ENCODE measurements around the gene ZNF362.

Gene ZNF362

GRCh38 chr1:33246171-33246570, 10.1 kb upstream of the ZNF362 start:
- no peak for DNase-seq

GRCh38 chr1:33247545-33247944, 8.7 kb upstream of the ZNF362 start:
- no peak for DNase-seq

- DNase-seq = no peak
These were observed 8.0 kb upstream of the ZNF362 start for GRCh38 chr1:33248244-33248643.

GRCh38 chr1:33249422-33249821, 6.9 kb upstream of the ZNF362 start:
- DNase-seq = no peak

GRCh38 chr1:33250217-33250616, 6.1 kb upstream of the ZNF362 start:
- DNase-seq = no peak

GRCh38 chr1:33250724-33251123, 5.6 kb upstream of the ZNF362 start:
- DNase-seq = no peak

- DNase-seq = no peak
These were observed 1.8 kb upstream of the ZNF362 start for GRCh38 chr1:33254491-33254890.

- DNase-seq = peak; percentile 59 to 80 (median 72)
These were observed 708 bp upstream of the ZNF362 start for GRCh38 chr1:33255347-33256220.

GRCh38 chr1:33256221-33256470, 146 bp upstream of the ZNF362 start:
- no peak for DNase-seq

GRCh38 chr1:33257207-33257771, 997 bp downstream of the ZNF362 start:
- no peak for DNase-seq

GRCh38 chr1:33257772-33258712, 1.8 kb downstream of the ZNF362 start:
- no peak for DNase-seq

GRCh38 chr1:33258788-33259274, 2.5 kb downstream of the ZNF362 start:
- DNase-seq = no peak

- DNase-seq = no peak
These were observed 3.6 kb downstream of the ZNF362 start for GRCh38 chr1:33259879-33260278.

- DNase-seq = no peak
These were observed 4.1 kb downstream of the ZNF362 start for GRCh38 chr1:33260439-33260838.

- no peak for DNase-seq
These were observed 5.1 kb downstream of the ZNF362 start for GRCh38 chr1:33261344-33261743.

- DNase-seq = no peak
These were observed 7.7 kb downstream of the ZNF362 start for GRCh38 chr1:33263890-33264504.

GRCh38 chr1:33265780-33266605, 9.7 kb downstream of the ZNF362 start:
- DNase-seq = no peak

GRCh38 chr1:33266766-33267165, 10.5 kb downstream of the ZNF362 start:
- DNase-seq = no peak

GRCh38 chr1:33267468-33268205, 11.3 kb downstream of the ZNF362 start:
- no peak for DNase-seq

GRCh38 chr1:33268457-33268856, 12.2 kb downstream of the ZNF362 start:
- no peak for DNase-seq

- DNase-seq = no peak
These were observed 12.8 kb downstream of the ZNF362 start for GRCh38 chr1:33268927-33269610.

All from suppressor macrophage (primary cell).